Renal cortex interstitium (tissue), 11 donors: ENCODE data around the gene ITGB3BP. TPM values are rescaled to one million over a fixed set of nuclear protein-coding genes. Genes with fewer than 3 reads are reported as not detected.
"Not testable (repeated sequence)": the region's sequence is repeated elsewhere in the genome, so short reads cannot be mapped to it uniquely, and the experiment has no call there.

Experiments used
- DNase-seq, 11 donors: peaks; one replicate each; pipeline ENCODE4 v3.0.0-alpha.2; 2013; ENCODE audit warnings: low read depth in 9 of 11, low spot score in 4 of 11; ENCODE audit errors: extremely low read depth in 1 of 11
- polyA plus RNA-seq, 3 donors: library from polyadenylated mRNA; unstranded; fragments of 120-200 nt; gene quantifications; one replicate each; pipeline ENCODE4 v1.2.1, GENCODE V29; 2013; ENCODE audit not compliant: insufficient read length in 3 of 3

ITGB3BP gene
- polyA plus RNA-seq, 3 donors, result 55.7 to 76.5 (median 57.3) TPM

DNA sequence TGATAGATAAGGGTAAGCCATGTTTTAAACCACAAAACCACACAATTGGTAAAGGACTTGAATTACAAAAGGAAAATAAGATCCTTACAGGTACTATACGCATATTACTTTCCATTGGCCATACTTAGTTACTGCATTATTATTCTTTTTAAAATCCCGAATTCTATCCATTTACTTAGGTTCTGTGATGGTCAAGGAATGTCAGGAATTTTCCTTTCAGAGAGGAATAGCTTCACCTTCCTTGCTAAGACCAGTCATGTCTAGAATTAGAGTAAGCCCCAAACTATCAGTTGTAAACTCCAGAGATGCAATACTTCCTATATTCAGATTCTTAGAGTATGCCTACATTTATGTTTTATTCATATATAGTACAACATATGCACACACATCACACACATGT, 14.0 kb upstream of the ITGB3BP start:
- DNase-seq, result no peak

DNA sequence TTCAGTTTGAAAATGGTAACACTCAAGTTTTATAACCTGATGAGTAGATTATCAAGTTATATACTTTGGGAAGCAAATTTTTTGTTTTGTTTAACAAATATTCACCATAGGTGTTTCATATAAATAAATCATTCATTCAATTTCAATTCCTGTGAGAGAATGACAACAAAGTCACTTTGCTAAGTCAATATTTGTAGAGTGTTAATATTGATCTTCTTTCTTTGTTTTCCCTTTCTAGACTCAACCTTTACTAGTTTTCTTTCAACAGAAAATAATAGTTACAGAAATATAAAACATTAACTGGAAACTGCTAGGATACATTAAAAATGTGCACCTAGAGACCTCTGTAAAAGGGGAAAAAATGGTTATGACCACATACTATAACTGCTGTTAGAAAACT, 11.4 kb upstream of the ITGB3BP start:
- no peak for DNase-seq

DNA sequence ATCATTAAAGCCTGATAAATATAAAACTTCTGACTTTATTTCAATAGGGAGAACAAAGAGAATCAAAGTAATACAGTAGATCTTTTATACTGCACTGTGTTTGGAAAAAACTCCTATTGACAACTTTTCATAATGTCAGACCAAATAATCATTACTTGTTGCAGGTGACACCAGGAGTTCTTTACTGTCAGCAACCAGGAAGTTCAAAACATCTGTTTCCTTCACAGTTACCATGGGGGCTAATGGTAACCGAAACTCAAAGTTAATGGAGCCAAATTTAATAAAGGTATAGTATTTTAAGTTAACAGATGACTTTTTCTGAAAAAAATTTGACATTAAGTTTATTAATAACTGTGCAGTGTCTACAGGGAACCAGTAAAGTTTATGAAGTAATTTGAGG, 10.9 kb upstream of the ITGB3BP start:
- DNase-seq, result no peak

DNA sequence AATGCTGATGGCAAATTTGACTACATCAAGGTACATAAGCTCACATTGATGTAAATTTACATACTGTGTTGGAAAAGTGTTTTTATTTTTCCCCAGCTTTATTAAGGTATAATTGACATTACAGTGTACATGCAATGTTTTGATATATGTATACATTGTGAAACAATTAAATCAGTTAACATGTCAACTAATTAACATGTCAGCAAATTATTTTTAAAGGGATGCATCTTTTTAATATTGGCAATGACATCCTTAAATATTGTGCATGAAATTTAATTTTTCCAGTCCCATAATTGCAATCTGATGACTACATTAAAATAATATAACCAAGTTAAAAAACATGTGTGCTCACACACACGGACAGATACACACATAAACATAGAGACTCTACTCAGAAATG, 9.7 kb upstream of the ITGB3BP start:
- DNase-seq, result no peak

DNA sequence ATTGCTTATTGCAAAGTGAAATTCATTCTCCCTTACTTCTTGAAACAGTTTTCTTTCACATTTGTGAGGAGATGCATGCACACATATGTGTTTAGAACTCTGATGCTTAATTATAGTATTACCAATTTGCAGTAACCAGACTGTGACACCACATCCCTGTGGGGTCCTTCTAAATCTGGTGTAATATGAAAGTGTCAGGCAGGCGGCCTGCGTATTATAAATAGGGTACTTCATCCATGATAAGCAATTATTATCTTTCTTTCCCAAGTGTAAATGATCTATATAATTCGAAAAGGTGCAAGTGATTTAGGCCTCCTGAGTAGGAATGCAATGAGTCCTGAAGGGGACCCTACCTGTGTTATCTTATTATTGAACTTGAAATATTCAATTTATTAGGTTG, 1.2 kb upstream of the ITGB3BP start:
- no peak for DNase-seq

DNA sequence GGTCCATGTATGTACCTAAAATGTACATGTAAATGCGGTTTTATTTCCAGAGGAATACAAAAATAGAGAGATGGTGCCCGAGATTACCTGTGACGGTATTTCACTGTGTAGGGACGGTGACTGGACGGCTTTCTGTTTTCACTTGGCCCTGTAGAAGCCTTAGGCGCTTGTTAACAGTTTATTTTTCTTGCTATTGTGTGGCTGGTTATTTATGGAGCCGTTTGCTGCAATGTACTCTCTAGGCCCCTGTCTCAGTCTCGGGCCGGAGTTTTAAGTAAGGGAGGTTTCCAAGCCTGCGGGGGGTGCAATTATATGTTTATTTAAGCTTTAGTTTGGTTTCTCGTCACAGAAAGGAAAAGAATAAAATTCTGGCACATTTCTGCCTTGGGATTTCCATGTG, 713 bp upstream of the ITGB3BP start:
- DNase-seq, result peak in 3 of 11 donors; percentile 9 to 28 (median 20)

DNA sequence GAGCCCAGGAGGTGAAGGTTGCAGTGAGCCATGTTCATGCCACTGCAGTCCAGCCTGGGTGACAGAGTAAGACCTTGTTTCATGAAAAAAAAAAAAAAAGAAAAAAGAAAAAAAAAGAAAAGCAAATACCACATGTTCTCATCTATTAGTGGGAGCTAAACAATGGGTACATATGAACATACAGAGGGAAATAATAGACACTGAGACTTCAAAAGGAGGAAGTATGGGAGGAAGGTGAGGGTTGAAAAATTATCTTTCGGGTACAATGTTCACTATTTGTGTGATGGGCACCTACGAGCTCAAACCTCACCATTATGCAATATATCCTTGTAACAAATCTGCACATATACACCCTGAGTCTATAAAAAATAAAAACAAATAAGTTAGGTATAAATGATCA, 6.4 kb downstream of the ITGB3BP start:
- no peak for DNase-seq

DNA sequence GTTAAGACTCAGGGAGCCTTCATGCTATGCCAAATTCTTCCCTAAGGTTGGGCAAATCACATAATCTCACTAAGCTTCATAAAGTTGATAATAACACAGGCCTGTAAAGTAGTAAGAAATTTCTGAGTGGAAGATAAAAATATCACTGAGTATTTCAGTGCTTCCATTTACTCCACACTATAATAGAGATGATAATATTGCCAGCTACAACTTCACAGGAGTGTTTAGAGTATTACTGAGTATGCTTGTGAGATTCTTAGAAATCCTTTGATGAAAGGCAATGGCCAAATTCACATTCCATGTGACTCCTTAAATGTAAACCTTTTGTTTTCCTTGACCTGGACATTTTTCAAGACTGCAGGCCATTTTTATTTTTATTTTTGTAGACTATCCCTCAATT, 10.4 kb downstream of the ITGB3BP start:
- DNase-seq, result no peak

DNA sequence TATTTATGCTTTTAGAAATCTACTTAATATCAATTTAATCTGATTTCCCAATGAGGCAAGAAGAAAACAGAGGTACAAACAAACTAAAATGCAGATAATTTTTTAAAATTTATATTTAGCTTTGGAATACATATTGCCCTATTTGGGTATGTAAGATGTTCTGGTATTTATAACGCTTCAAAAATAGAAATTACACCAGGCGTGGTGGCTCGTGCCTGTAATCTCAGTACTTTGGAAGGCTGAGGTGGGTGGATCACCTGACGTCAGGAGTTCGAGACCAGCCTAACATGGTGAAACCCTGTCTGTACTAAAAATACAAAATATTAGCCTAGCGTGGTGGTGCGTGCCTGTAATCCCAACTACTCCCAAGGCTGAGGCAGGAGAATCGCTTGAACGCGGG, 13.3 kb downstream of the ITGB3BP start:
- no peak for DNase-seq

DNA sequence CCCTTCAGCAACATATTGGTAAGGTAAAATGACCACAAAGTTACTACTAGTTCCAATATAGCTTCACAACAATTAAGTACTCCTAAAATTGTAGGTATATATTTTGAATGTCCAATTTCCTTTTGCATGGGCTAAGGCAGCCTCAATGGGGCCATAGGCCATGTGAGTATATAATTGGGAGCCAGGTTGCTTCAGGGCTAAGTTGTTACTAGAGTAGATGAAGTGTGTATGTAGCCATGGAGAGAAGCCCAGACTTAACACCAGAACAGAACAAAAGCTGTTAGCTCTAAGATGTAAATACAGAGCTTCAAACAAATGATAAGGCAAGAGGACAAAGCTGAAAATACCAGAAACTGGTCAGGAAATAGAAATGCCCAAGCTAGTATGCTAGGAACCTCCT, 16.2 kb downstream of the ITGB3BP start:
- DNase-seq, result no peak

DNA sequence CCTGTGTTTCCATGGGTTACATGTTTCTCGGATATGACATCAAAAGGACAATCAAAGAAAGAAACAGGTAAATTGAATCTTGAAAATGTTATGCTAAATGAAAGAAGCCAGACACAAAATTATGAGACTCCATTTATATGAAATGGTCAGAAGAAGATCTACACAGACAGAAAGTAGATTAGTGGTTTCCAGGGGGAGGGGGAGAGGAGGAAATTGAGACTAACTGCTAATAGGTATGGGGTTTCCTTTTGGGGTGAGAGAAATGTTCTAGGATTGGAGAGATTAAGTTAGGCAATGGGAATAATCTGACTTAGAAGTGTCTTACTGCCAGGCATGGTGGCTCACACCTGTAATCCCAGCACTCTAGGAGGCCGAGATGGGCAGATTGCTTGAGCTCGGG, 21.8 kb downstream of the ITGB3BP start:
- no peak for DNase-seq

DNA sequence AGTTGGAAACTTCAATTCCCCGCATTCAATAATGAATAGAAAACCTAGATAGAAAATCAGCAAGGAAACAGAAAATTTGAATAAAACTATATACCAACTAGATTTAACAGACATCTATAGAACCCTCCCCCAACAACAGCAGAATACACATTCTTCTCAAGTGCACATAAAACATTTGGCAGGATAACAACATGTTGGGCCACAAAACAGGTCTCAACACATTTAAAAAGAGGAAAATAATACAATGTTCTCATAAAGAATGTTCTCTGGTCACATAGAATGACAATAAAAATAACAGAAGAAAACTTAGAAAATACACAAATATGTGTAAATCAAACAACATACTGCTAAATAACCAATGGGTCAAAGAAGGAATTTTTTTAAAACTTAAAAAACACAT, 24.9 kb downstream of the ITGB3BP start:
- DNase-seq, result no peak

DNA sequence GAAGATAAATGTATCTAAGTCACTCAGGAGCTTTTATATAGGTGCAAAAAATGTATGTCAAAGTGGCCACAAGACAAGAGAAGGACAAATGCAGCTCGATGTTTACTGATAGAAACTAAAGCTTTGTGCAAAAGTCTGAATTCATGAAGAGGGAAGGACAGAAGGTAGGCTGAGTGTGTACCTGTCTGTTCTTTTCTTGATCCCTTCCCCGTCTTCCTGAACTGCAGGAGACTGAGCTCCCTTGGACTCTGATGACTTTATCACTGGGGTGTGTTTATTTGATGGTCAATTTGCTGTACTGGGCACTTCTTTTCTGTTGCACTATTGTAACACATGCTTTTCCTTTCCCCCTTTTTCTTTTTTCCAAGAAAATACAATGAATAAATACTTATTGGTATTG, 25.4 kb downstream of the ITGB3BP start:
- no peak for DNase-seq

DNA sequence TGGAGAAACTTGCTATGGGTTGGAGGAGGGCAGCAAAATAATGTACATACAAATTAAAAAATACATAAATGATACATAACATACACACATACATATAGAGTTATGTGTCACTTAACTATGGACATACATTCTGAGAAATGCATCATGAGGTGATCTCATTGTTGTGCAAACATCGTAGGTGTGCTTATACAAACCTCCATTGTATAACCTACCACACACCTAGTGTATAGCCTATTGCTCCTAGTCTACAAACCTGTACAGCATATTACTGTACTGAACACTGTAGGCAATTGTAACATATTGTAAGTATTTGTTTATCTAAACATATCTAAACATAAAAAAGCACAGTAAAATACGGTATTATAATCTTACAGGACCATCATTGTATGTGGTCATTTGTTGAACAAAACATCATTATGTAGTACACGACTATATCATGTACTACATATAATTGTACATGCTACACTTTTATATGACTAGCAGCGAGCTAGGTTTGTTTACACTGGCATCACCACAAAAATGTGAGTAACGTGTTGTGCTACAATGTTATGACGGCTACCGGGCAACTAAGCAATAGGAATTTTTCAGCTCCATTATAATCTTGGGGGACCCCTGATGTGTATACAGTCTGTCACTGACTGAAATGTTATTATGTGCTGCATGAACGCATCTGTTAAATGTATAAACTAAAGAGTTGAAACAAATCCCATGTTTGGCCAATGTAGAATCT, 35.5 kb downstream of the ITGB3BP start:
- DNase-seq, result no peak

DNA sequence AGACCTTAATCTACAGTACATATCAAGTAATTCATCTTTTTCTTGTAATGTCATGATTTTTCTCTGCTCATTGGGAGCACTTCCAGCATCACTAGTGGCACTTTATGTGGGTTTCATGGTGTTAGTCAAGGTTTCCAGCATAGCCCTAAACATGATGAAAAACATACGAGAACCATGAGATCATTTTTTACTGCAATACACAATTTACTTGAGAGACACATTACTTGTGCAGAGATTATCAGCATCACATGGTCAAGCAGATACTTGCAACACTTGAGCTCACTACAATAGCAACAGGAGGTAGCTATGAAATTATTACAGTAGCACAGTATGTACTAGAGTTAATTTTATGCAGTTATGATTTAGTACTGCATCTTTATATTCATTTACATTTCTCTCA, 36.4 kb downstream of the ITGB3BP start:
- DNase-seq, result no peak

DNA sequence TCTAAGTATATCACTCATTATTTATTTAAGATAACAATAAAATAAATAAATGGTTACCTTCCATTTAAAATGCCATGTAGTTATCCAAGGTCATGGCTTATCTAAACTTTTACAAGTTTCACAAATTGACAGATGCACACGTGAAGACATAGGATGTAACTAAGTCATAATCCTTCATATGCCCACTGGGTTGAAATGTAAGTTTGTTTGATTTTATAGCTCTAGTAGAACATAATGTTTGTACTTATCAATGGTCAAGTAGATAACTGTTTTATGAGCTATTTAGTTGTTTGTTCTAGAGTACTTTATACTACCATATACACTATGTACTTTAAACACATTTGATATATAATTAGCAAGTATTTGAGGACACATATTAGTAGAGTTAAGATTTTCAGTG, 43.0 kb downstream of the ITGB3BP start:
- DNase-seq, result no peak

DNA sequence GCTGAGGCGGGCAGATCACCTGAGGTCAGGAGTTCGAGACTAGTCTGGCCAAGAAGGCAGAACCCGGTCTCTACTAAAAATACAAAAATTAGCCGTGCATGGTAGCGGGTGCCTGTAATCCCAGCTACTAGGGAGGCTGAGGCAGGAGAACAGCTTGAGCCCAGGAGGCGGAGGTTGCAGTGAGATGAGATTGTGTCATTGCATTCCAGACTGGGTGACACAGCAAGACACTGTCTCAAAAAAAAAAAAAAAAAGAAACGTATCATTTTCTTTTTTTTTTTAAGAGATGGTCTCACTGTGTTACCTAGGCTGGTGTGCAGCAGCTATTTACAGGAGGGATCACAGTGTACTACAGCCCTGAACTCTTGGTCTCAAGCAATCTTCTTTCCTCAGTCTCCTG, 47.3 kb downstream of the ITGB3BP start:
- no peak for DNase-seq

DNA sequence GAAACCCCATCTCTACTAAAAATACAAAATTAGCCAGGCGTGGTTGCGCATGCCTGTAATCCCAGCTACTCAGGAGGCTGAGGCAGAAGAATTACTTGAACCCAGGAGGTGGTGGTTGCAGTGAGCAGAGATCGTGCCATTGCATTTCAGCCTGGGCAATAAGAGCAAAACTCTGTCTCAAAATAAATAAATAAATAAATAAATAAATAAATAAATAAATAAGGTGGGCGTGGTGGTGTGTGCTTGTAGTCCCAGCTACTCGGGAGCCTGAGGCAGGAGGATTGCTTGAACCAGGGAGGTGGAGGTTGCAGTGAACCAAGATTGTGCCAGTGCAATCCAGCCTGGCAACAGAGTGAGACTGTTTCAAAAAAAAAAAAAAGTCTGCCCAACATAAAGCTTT, 54.3 kb downstream of the ITGB3BP start:
- DNase-seq, result not testable (repeated sequence)

DNA sequence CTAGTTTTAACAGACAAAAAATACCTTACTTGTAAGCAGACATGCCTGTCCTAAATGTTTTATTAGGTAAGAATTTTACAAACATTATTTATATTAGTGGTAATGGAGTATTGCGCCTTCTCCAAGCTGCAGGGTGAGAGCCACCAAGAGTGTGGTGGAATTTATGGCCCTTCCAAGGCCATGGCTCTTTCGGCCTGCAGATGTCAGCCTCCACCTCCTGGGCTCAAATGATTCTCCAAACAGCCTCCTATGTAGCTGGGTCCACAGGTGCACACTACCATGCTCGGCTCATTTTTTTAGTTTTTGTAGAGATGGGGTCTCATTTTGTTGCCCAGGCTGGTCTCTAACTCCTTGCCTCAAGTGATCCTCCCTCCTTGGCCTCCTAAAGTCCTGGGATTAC, 56.3 kb downstream of the ITGB3BP start:
- DNase-seq, result no peak

DNA sequence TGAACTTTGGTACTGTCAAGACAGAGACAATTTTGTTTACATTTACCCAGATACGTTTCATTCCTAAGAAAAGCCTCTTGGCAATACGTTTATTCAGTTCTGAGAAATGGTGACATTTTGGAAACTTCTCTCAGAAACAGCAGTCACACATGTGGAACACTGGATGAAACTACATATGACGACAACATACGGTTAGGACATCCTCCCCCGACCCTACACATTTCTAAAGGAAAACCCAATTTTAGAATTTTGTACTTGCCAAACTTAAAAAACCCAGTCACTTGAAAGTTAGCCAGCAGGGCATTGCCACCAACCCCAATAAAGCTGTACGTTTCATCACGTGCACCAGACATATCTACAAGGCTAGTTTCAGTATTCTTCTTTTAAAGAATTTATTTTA, 56.8 kb downstream of the ITGB3BP start:
- DNase-seq, result no peak

DNA sequence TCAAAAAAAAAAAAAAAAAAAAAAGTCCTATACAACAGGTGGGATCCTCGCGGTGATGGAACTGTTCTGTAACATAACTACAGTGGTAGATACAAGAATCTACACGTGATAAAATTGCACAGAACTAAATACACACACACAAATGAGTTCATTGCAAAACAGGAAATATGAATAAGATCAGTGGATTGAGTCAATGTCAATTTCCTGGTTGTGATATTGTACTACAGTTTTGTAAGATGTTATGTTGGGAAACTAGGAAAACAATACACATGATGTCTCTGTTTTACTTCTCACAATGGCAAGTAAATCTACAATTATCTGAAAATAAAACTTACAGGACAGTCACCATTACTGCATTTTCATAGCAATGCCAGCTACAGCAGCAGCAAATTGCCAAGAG, 59.8 kb downstream of the ITGB3BP start:
- DNase-seq, result no peak
